ENCODE data around the gene GLOD4.
"Not testable (repeated sequence)": the region's sequence is repeated elsewhere in the genome, so short reads cannot be mapped to it uniquely, and the experiment has no call there.

GLOD4 gene

DNA sequence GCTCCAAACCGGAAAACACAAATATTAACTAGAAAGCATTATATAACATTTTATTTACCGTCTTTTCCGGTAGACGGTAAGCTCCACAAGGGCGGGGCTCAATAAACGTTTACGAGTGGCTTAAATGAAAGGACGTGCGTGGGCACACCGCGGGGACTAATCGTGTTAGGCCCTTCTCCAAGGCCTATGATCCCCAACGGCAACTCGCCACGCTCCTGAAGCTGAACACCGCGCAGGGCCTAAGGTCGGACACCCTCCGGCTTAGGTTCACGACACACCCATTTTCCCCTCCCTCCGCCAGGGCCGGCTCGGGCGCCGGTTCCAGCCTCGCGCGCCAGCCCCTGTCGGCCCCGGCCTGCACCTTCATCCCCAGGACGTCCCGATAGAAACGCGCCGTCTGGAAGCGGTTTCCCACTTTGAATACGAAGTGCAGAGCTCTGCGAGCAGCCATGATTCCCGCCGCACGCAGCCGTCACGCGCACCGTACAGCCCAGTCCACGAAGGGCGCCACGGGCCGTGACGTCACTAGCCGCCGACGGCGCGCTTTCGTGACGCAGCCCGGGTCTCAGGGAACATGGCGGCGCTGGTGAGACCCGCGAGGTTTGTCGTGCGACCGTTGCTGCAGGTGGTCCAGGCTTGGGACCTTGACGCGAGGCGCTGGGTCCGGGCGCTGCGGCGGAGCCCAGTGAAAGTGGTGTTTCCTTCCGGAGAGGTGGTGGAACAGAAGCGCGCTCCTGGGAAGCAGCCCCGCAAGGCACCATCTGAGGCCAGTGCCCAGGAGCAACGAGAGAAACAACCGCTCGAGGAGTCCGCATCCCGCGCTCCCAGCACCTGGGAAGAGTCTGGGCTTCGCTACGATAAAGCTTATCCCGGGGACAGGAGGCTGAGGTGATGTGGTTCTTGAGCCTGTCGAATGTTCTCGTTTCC is at the start of gene GLOD4, which contains the start of gene MRM3:
GLOD4 (minus strand) TSS at position 476 of the 927 bp plus-strand sequence; CDS start at position 451, 25 bp downstream.
MRM3 (plus strand) TSS at position 549 of the 927 bp plus-strand sequence; CDS start at position 575, 26 bp downstream.
- H3K27ac ChIP-seq (ENCODE audit: low read depth, low read length), result peak within 1 kb of the TSS; percentile 67
- H3K4me3 ChIP-seq (ENCODE audit: low read depth, low read length), result peak within 1 kb of the TSS; percentile 100
- H3K4me1 ChIP-seq (ENCODE audit: control insufficient read depth, insufficient read depth, low read length, unreplicated experiment), result peaks cover 14% of the 10 kb centered on the region
- H3K27me3 ChIP-seq (ENCODE audit: insufficient read depth, low read length), result no peaks in the 10 kb centered on the region
- peak within 1 kb of the TSS; percentile 98 for H2AFZ ChIP-seq (ENCODE audit: low read length, unreplicated experiment)
- peaks cover 15% of the 10 kb centered on the region for H3K36me3 ChIP-seq (ENCODE audit: insufficient read depth, low read length)
- peaks cover 65% of the 10 kb centered on the region for H3K79me2 ChIP-seq (ENCODE audit: control insufficient read depth, insufficient read depth, low read length, unreplicated experiment)

DNA sequence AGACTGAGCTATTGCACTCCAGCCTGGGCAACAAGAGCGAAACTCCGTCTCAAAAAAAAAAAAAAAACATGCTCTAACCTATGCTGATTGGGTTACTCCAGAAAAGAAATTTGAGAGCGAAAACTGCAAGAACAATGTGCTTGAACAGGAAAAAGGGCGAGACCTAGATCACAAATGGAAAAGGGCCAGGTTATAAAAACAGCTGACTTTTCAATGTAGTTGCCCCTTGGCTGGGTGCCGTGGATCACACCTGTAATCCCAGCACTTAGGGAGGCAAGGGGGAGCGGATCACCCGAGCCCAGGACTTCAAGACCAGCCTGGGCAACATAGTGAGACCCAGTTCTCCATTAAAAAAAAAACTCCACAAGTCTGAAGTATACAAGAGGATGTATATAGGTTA is 48.9 kb upstream of the GLOD4 start:
- H3K4me1 ChIP-seq (ENCODE audit: control insufficient read depth, insufficient read depth, low read length, unreplicated experiment), result no peaks in the 10 kb centered on the region
- no peak overlapping the region for H2AFZ ChIP-seq (ENCODE audit: low read length, unreplicated experiment)
- H3K27ac ChIP-seq (ENCODE audit: low read depth, low read length), result no peak overlapping the region
- peaks cover 5% of the 10 kb centered on the region for H3K79me2 ChIP-seq (ENCODE audit: control insufficient read depth, insufficient read depth, low read length, unreplicated experiment)
- H3K27me3 ChIP-seq (ENCODE audit: insufficient read depth, low read length), result no peaks in the 10 kb centered on the region
- H3K36me3 ChIP-seq (ENCODE audit: insufficient read depth, low read length), result no peaks in the 10 kb centered on the region
- H3K4me3 ChIP-seq (ENCODE audit: low read depth, low read length), result no peak overlapping the region

- no peaks in the 10 kb centered on the region for H3K4me1 ChIP-seq (ENCODE audit: control insufficient read depth, insufficient read depth, low read length, unreplicated experiment)
Measured at GRCh38 chr17:830381-830780, 48.3 kb upstream of the GLOD4 start.

GRCh38 chr17:829614-830013 is 47.5 kb upstream of the GLOD4 start:
- not testable (repeated sequence) for H3K4me3 ChIP-seq (ENCODE audit: low read depth, low read length); H2AFZ ChIP-seq (ENCODE audit: low read length, unreplicated experiment); H3K27me3 ChIP-seq (ENCODE audit: insufficient read depth, low read length); H3K79me2 ChIP-seq (ENCODE audit: control insufficient read depth, insufficient read depth, low read length, unreplicated experiment); H3K36me3 ChIP-seq (ENCODE audit: insufficient read depth, low read length); H3K27ac ChIP-seq (ENCODE audit: low read depth, low read length); H3K4me1 ChIP-seq (ENCODE audit: control insufficient read depth, insufficient read depth, low read length, unreplicated experiment)

More at GRCh38 chr17:830381-830780, 48.3 kb upstream of the GLOD4 start:
- no peak overlapping the region for H3K27ac ChIP-seq (ENCODE audit: low read depth, low read length)
- H3K36me3 ChIP-seq (ENCODE audit: insufficient read depth, low read length), result no peaks in the 10 kb centered on the region
- no peaks in the 10 kb centered on the region for H3K27me3 ChIP-seq (ENCODE audit: insufficient read depth, low read length)
- H2AFZ ChIP-seq (ENCODE audit: low read length, unreplicated experiment), result no peak overlapping the region
- no peak overlapping the region for H3K4me3 ChIP-seq (ENCODE audit: low read depth, low read length)
- H3K79me2 ChIP-seq (ENCODE audit: control insufficient read depth, insufficient read depth, low read length, unreplicated experiment), result peaks cover 5% of the 10 kb centered on the region

DNA sequence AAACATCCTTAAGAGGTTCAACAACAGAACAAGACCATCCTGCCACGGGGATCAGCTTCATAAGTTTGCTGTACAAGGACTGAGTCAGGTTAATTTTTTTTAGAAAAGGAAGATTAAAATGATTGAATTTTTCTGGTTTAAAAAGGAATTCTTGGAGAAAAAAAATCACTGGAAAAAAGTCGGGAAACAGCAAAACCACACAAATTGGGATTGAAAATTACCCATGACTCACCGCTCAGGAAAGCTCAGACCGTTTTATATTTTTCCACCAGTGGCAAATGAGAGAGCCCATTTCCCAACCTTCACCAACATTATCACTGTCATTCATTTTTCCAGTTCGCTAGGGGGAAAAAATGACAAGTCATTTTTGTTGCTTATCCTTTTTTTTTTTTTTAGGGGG is 46.7 kb upstream of the GLOD4 start:
- no peaks in the 10 kb centered on the region for H3K27me3 ChIP-seq (ENCODE audit: insufficient read depth, low read length)
- no peaks in the 10 kb centered on the region for H3K4me1 ChIP-seq (ENCODE audit: control insufficient read depth, insufficient read depth, low read length, unreplicated experiment)
- no peak overlapping the region for H3K27ac ChIP-seq (ENCODE audit: low read depth, low read length)
- no peak overlapping the region for H2AFZ ChIP-seq (ENCODE audit: low read length, unreplicated experiment)
- H3K36me3 ChIP-seq (ENCODE audit: insufficient read depth, low read length), result no peaks in the 10 kb centered on the region
- H3K79me2 ChIP-seq (ENCODE audit: control insufficient read depth, insufficient read depth, low read length, unreplicated experiment), result peaks cover 3% of the 10 kb centered on the region
- H3K4me3 ChIP-seq (ENCODE audit: low read depth, low read length), result no peak overlapping the region

DNA sequence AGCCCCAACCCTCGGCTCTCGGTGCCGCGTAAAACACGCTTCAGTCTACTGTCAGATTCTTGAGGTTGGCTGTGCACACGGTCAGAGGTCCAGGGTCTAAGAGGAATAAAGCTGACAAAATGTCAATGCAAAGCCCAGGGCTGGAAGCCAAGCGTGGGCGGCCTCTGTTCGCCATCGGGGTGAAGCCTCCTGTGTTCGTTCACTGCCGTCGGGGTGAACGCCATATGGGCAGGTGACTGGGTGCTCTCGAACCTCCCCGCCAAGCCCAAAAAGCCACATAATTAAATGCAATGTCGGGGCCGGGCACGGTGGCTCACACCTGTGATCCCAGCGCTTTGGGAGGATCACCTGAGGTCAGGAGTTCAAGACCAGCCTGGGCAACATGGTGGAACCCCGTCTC is 44.7 kb upstream of the GLOD4 start:
- Histone ChIP-seq H3K4me3 (ENCODE audit: low read depth, low read length) (no peak overlapping the region), H3K27me3 (ENCODE audit: insufficient read depth, low read length) (no peaks in the 10 kb centered on the region), H3K79me2 (ENCODE audit: control insufficient read depth, insufficient read depth, low read length, unreplicated experiment) (no peaks in the 10 kb centered on the region), H3K4me1 (ENCODE audit: control insufficient read depth, insufficient read depth, low read length, unreplicated experiment) (no peaks in the 10 kb centered on the region), H3K27ac (ENCODE audit: low read depth, low read length) (no peak overlapping the region), H2AFZ (ENCODE audit: low read length, unreplicated experiment) (no peak overlapping the region), H3K36me3 (ENCODE audit: insufficient read depth, low read length) (no peaks in the 10 kb centered on the region)

DNA sequence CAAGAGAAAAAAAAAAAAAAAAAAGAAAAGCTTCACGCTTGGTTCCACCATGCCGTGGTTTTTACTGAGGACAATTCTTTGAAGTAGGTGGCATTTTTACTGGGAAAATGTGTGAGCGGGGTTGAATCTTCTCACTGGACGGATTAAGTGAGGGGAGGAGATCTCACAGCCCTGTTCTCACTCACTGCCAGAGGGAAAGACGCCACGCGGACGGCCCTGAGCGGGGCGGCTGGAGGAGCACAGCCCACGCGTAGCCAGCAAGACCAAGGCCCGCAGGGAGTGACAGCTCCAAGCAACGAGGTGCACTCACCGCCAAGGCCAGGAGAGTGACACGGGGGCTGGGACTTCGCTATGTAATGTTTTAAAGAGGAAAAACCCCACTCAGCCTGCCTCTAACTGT is 43.1 kb upstream of the GLOD4 start:
- no peaks in the 10 kb centered on the region for H3K27me3 ChIP-seq (ENCODE audit: insufficient read depth, low read length)
- no peaks in the 10 kb centered on the region for H3K79me2 ChIP-seq (ENCODE audit: control insufficient read depth, insufficient read depth, low read length, unreplicated experiment)
- H3K36me3 ChIP-seq (ENCODE audit: insufficient read depth, low read length), result no peaks in the 10 kb centered on the region
- H3K27ac ChIP-seq (ENCODE audit: low read depth, low read length), result no peak overlapping the region
- H2AFZ ChIP-seq (ENCODE audit: low read length, unreplicated experiment), result no peak overlapping the region
- H3K4me3 ChIP-seq (ENCODE audit: low read depth, low read length), result no peak overlapping the region
- H3K4me1 ChIP-seq (ENCODE audit: control insufficient read depth, insufficient read depth, low read length, unreplicated experiment), result no peaks in the 10 kb centered on the region

DNA sequence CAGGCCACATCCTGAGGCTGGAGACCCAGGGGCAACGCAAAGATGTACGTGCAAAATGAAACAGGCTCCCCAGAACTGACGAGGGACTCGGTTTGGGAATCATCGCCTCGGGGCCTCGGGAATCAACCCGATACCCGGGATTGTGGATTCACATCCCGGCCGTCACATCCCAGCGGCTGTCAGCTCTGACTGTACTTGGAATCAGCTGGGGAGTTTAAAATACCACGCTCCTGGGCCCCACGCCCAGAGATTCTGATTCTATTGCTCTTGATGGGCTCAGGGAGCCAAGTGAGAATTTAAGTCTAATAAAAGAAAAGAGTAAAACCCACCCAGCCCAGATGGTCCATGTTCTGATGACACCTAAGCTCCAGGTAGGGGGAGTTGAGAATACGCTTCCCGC is 42.3 kb upstream of the GLOD4 start:
- H3K27me3 ChIP-seq (ENCODE audit: insufficient read depth, low read length), result no peaks in the 10 kb centered on the region
- no peaks in the 10 kb centered on the region for H3K4me1 ChIP-seq (ENCODE audit: control insufficient read depth, insufficient read depth, low read length, unreplicated experiment)
- H2AFZ ChIP-seq (ENCODE audit: low read length, unreplicated experiment), result no peak overlapping the region
- H3K79me2 ChIP-seq (ENCODE audit: control insufficient read depth, insufficient read depth, low read length, unreplicated experiment), result no peaks in the 10 kb centered on the region
- no peak overlapping the region for H3K27ac ChIP-seq (ENCODE audit: low read depth, low read length)
- no peak overlapping the region for H3K4me3 ChIP-seq (ENCODE audit: low read depth, low read length)
- H3K36me3 ChIP-seq (ENCODE audit: insufficient read depth, low read length), result no peaks in the 10 kb centered on the region

GRCh38 chr17:823501-823902 is 41.4 kb upstream of the GLOD4 start:
- no peak overlapping the region for H2AFZ ChIP-seq (ENCODE audit: low read length, unreplicated experiment)
- no peak overlapping the region for H3K4me3 ChIP-seq (ENCODE audit: low read depth, low read length)
- no peak overlapping the region for H3K27ac ChIP-seq (ENCODE audit: low read depth, low read length)
- H3K36me3 ChIP-seq (ENCODE audit: insufficient read depth, low read length), result no peaks in the 10 kb centered on the region
- H3K79me2 ChIP-seq (ENCODE audit: control insufficient read depth, insufficient read depth, low read length, unreplicated experiment), result no peaks in the 10 kb centered on the region
- H3K4me1 ChIP-seq (ENCODE audit: control insufficient read depth, insufficient read depth, low read length, unreplicated experiment), result no peaks in the 10 kb centered on the region
- H3K27me3 ChIP-seq (ENCODE audit: insufficient read depth, low read length), result no peaks in the 10 kb centered on the region

DNA sequence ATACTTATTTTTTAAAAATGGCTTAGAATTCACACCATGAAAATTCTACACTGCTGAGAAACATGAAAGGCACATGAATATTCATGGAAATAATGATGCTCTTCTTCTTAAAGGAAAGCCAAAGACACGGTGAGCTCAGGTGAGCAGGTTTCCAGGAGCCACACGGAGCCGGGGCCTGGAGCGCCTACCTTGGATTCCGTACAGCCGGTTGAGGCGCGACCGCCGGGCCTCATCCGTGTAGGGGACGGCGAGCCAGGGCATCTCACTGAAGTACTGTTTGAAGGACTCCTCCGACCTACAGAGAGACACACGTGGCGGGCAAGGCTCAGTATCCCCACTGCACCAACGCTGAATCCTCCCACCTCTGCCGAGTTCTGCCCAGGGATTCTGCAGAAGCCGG is 37.2 kb upstream of the GLOD4 start:
- Histone ChIP-seq H3K27me3 (ENCODE audit: insufficient read depth, low read length) (no peaks in the 10 kb centered on the region), H3K36me3 (ENCODE audit: insufficient read depth, low read length) (no peaks in the 10 kb centered on the region), H3K4me3 (ENCODE audit: low read depth, low read length) (no peak overlapping the region), H3K27ac (ENCODE audit: low read depth, low read length) (no peak overlapping the region), H3K4me1 (ENCODE audit: control insufficient read depth, insufficient read depth, low read length, unreplicated experiment) (no peaks in the 10 kb centered on the region), H2AFZ (ENCODE audit: low read length, unreplicated experiment) (no peak overlapping the region), H3K79me2 (ENCODE audit: control insufficient read depth, insufficient read depth, low read length, unreplicated experiment) (no peaks in the 10 kb centered on the region)

DNA sequence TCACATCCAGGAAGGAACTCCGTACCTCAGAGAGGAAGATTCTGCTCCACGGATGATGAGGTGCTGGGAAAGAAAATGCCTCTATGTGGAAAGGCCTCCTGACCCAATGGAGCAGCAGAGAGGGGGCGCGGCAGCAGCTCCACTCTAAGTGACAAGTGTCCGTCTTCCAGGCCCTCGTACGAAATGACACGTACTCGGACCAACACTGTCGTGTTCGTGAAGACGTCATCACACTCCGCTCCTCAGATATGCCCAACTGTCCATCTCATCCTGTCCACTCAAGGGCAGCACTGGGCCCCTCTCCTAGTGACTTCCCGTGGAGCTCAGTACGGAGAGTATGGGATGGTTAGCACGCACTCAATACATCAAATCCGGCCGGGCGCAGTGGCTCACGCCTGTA is 32.3 kb upstream of the GLOD4 start:
- peaks cover 3% of the 10 kb centered on the region for H3K4me1 ChIP-seq (ENCODE audit: control insufficient read depth, insufficient read depth, low read length, unreplicated experiment)
- H3K4me3 ChIP-seq (ENCODE audit: low read depth, low read length), result no peak overlapping the region
- H3K27ac ChIP-seq (ENCODE audit: low read depth, low read length), result no peak overlapping the region
- H3K36me3 ChIP-seq (ENCODE audit: insufficient read depth, low read length), result no peaks in the 10 kb centered on the region
- no peaks in the 10 kb centered on the region for H3K79me2 ChIP-seq (ENCODE audit: control insufficient read depth, insufficient read depth, low read length, unreplicated experiment)
- H2AFZ ChIP-seq (ENCODE audit: low read length, unreplicated experiment), result no peak overlapping the region
- H3K27me3 ChIP-seq (ENCODE audit: insufficient read depth, low read length), result no peaks in the 10 kb centered on the region

Measured in ACC112 (cell line).